Stomach smooth muscle (tissue), 2 donors: ENCODE data around the gene SDR39U1.
"Not testable (repeated sequence)": the region's sequence is repeated elsewhere in the genome, so short reads cannot be mapped to it uniquely, and the experiment has no call there.

ENCODE experiments used
- H3K27ac ChIP-seq: one replicate; pipeline ENCODE4 v1.7.0; 2013; ENCODE audit warnings: mild to moderate bottlenecking, low read length, inconsistent platforms
- H3K27me3 ChIP-seq, 2 donors: one replicate each; pipeline ENCODE4 v1.7.0; 2013; ENCODE audit warnings: low read length in 2 of 2; ENCODE audit not compliant: insufficient read depth in 2 of 2, control insufficient read depth in 1 of 2
- H3K36me3 ChIP-seq, 2 donors: one replicate each; pipeline ENCODE4 v1.7.0; 2013; ENCODE audit warnings: low read length in 2 of 2; ENCODE audit not compliant: control insufficient read depth in 2 of 2, insufficient read depth in 2 of 2
- H3K4me1 ChIP-seq: one replicate; pipeline ENCODE4 v1.7.0; 2013; ENCODE audit warnings: low read length; ENCODE audit not compliant: control insufficient read depth, insufficient read depth
- H3K4me3 ChIP-seq, 2 donors: one replicate each; pipeline ENCODE4 v1.7.0; 2013; ENCODE audit warnings: low read length in 2 of 2
- H3K9ac ChIP-seq, 2 donors: one replicate each; pipeline ENCODE4 v1.7.0; 2013; ENCODE audit warnings: low read length in 2 of 2, mild to moderate bottlenecking in 1 of 2
- H3K9me3 ChIP-seq, 2 donors: one replicate each; pipeline ENCODE4 v1.7.0; 2013; ENCODE audit warnings: low read length in 2 of 2; ENCODE audit not compliant: control insufficient read depth in 2 of 2
- donor health status: healthy.
- donor health status: Pancreatic carcinoma.

The SDR39U1 gene

GRCh38 chr14:24465805-24466204 lies 23.2 kb upstream of the SDR39U1 start:
- H3K9me3 ChIP-seq: no peaks in the 10 kb centered on the region
- H3K27ac ChIP-seq: no peak overlapping the region
- no peaks in the 10 kb centered on the region for H3K4me1 ChIP-seq
- no peak overlapping the region for H3K4me3 ChIP-seq
- H3K36me3 ChIP-seq: no peaks in the 10 kb centered on the region
- no peak overlapping the region for H3K9ac ChIP-seq
- H3K27me3 ChIP-seq: no peaks in the 10 kb centered on the region

- Histone ChIP-seq H3K36me3 (no peaks in the 10 kb centered on the region), H3K27ac (no peak overlapping the region), H3K9me3 (no peaks in the 10 kb centered on the region), H3K4me3 (no peak overlapping the region), H3K27me3 (no peaks in the 10 kb centered on the region), H3K4me1 (no peaks in the 10 kb centered on the region), H3K9ac (no peak overlapping the region)
These were observed 22.8 kb upstream of the SDR39U1 start for GRCh38 chr14:24465368-24465767.

GRCh38 chr14:24463884-24464785 lies 21.6 kb upstream of the SDR39U1 start:
- H3K9ac ChIP-seq: no peak overlapping the region
- no peak overlapping the region for H3K27ac ChIP-seq
- no peaks in the 10 kb centered on the region for H3K4me1 ChIP-seq
- H3K27me3 ChIP-seq: no peaks in the 10 kb centered on the region
- no peaks in the 10 kb centered on the region for H3K36me3 ChIP-seq
- H3K4me3 ChIP-seq: no peak overlapping the region
- H3K9me3 ChIP-seq: no peaks in the 10 kb centered on the region

GRCh38 chr14:24463017-24463883 lies 20.7 kb upstream of the SDR39U1 start:
- Histone ChIP-seq H3K9ac (no peak overlapping the region), H3K4me3 (no peak overlapping the region), H3K36me3 (no peaks in the 10 kb centered on the region), H3K9me3 (no peaks in the 10 kb centered on the region), H3K4me1 (no peaks in the 10 kb centered on the region), H3K27me3 (no peaks in the 10 kb centered on the region), H3K27ac (no peak overlapping the region)

- no peaks in the 10 kb centered on the region for H3K4me1 ChIP-seq
- H3K9ac ChIP-seq: no peak overlapping the region
- H3K27ac ChIP-seq: no peak overlapping the region
- no peaks in the 10 kb centered on the region for H3K27me3 ChIP-seq
- H3K9me3 ChIP-seq: no peaks in the 10 kb centered on the region
- H3K4me3 ChIP-seq: no peak overlapping the region
- no peaks in the 10 kb centered on the region for H3K36me3 ChIP-seq
These were observed 18.8 kb upstream of the SDR39U1 start for GRCh38 chr14:24461336-24461735.

GRCh38 chr14:24459331-24459730 lies 16.8 kb upstream of the SDR39U1 start:
- H3K27ac ChIP-seq: no peak overlapping the region

GRCh38 chr14:24458736-24459135 lies 16.2 kb upstream of the SDR39U1 start:
- Histone ChIP-seq H3K27me3 (no peaks in the 10 kb centered on the region), H3K9ac (no peak overlapping the region), H3K4me1 (no peaks in the 10 kb centered on the region), H3K27ac (no peak overlapping the region), H3K4me3 (no peak overlapping the region), H3K9me3 (no peaks in the 10 kb centered on the region), H3K36me3 (no peaks in the 10 kb centered on the region)

More at GRCh38 chr14:24459331-24459730, 16.8 kb upstream of the SDR39U1 start:
- no peak overlapping the region for H3K4me3 ChIP-seq
- H3K27me3 ChIP-seq: no peaks in the 10 kb centered on the region
- no peaks in the 10 kb centered on the region for H3K4me1 ChIP-seq
- no peak overlapping the region for H3K9ac ChIP-seq
- H3K36me3 ChIP-seq: no peaks in the 10 kb centered on the region
- H3K9me3 ChIP-seq: no peaks in the 10 kb centered on the region

GRCh38 chr14:24456980-24457379 lies 14.4 kb upstream of the SDR39U1 start:
- Histone ChIP-seq H3K9me3 (no peaks in the 10 kb centered on the region), H3K27ac (no peak overlapping the region), H3K27me3 (no peaks in the 10 kb centered on the region), H3K4me1 (no peaks in the 10 kb centered on the region), H3K36me3 (no peaks in the 10 kb centered on the region), H3K9ac (no peak overlapping the region), H3K4me3 (no peak overlapping the region)

- H3K36me3 ChIP-seq, H3K27me3 ChIP-seq, H3K27ac ChIP-seq, H3K4me1 ChIP-seq, H3K4me3 ChIP-seq, H3K9ac ChIP-seq, H3K9me3 ChIP-seq: not testable (repeated sequence)
These were observed 8.3 kb upstream of the SDR39U1 start for GRCh38 chr14:24450828-24451227.

GRCh38 chr14:24443053-24443665 lies 583 bp upstream of the SDR39U1 start:
- H3K9me3 ChIP-seq: no peaks in the 10 kb centered on the region
- peak overlapping the region; percentile 74 to 99 for H3K9ac ChIP-seq
- H3K36me3 ChIP-seq: peaks cover 21 to 27% of the 10 kb centered on the region in 2 donors
- H3K27me3 ChIP-seq: no peaks in the 10 kb centered on the region
- H3K27ac ChIP-seq: peak overlapping the region; percentile 100
- peaks cover 25% of the 10 kb centered on the region for H3K4me1 ChIP-seq
- peak overlapping the region; percentile 68 to 88 for H3K4me3 ChIP-seq
